ENCODE results near the gene CRLF1.
A peak's percentile ranks its signal among the peaks of the same experiment; 100 is the strongest.

The CRLF1 gene

GRCh38 chr19:18574691-18575291 lies 31.8 kb downstream of the CRLF1 start:
- H3K79me2 ChIP-seq (ENCODE audit: insufficient read depth, low read length), result peaks cover 21% of the 10 kb centered on the region
- peaks cover 28% of the 10 kb centered on the region for H3F3A ChIP-seq (ENCODE audit: insufficient read depth)
- no peaks in the 10 kb centered on the region for H3K9me3 ChIP-seq (ENCODE audit: insufficient read depth, low read length)
- H2AFZ ChIP-seq (ENCODE audit: low read depth, low read length, severe bottlenecking), result no peak overlapping the region
- peaks cover 18% of the 10 kb centered on the region; the same call in 1 of the 2 replicates for H3K36me3 ChIP-seq (ENCODE audit: low read length)
- H3K27ac ChIP-seq (ENCODE audit: low read depth, low read length), result no peak overlapping the region
- H3K4me2 ChIP-seq (ENCODE audit: low read depth, low read length, poor library complexity, severe bottlenecking), result no peak overlapping the region
- H4K20me1 ChIP-seq (ENCODE audit: low read depth, low read length), result peaks cover 6% of the 10 kb centered on the region; the same call in 1 of the 2 replicates
- no peak overlapping the region for H3K9ac ChIP-seq (ENCODE audit: low read length)
- no peaks in the 10 kb centered on the region for H3K27me3 ChIP-seq (ENCODE audit: low read length)
- H3K9me2 ChIP-seq (replicated peaks; ENCODE audit: insufficient read depth, low read length), result no peaks in the 10 kb centered on the region
- no peak overlapping the region for H3K4me3 ChIP-seq (ENCODE audit: insufficient read depth, low read length, poor library complexity, severe bottlenecking)
- no peak for TF ChIP-seq CTCF (IDR thresholded peaks at IDR 0.05; ENCODE audit: insufficient read depth, low read length, poor library complexity, severe bottlenecking)
- TF ChIP-seq EZH2phosphoT487 (conservative IDR thresholded peaks at IDR 0.05; ENCODE audit: low read length), result no peak

GRCh38 chr19:18571564-18572344 lies 34.8 kb downstream of the CRLF1 start, which contains the start of gene UBA52:
UBA52 (plus strand) TSS chr19:18571857; CDS start chr19:18573301, 1,444 bp downstream.
- peaks cover 7% of the 10 kb centered on the region; the same call in 1 of the 2 replicates for H3F3A ChIP-seq (ENCODE audit: insufficient read depth)
- H3K4me2 ChIP-seq (ENCODE audit: low read depth, low read length, poor library complexity, severe bottlenecking), result peak within 1 kb of the TSS; percentile 89
- peak within 1 kb of the TSS; percentile 87 for H3K4me3 ChIP-seq (ENCODE audit: insufficient read depth, low read length, poor library complexity, severe bottlenecking)
- H3K27ac ChIP-seq (ENCODE audit: low read depth, low read length), result peak within 1 kb of the TSS; percentile 71
- H3K79me2 ChIP-seq (ENCODE audit: insufficient read depth, low read length), result peaks cover 21% of the 10 kb centered on the region
- H3K9me3 ChIP-seq (ENCODE audit: insufficient read depth, low read length), result no peaks in the 10 kb centered on the region
- no peaks in the 10 kb centered on the region for H3K27me3 ChIP-seq (ENCODE audit: low read length)
- H4K20me1 ChIP-seq (ENCODE audit: low read depth, low read length), result peaks cover 6% of the 10 kb centered on the region; the same call in 1 of the 2 replicates
- no peaks in the 10 kb centered on the region for H3K9me2 ChIP-seq (replicated peaks; ENCODE audit: insufficient read depth, low read length)
- TF ChIP-seq EZH2phosphoT487 (conservative IDR thresholded peaks at IDR 0.05; ENCODE audit: low read length) (no peak), CTCF (IDR thresholded peaks at IDR 0.05; ENCODE audit: insufficient read depth, low read length, poor library complexity, severe bottlenecking) (no peak)
- H3K36me3 ChIP-seq (ENCODE audit: low read length), result peaks cover 18% of the 10 kb centered on the region; the same call in 1 of the 2 replicates
- peak within 1 kb of the TSS; percentile 61 for H2AFZ ChIP-seq (ENCODE audit: low read depth, low read length, severe bottlenecking)
- H3K9ac ChIP-seq (ENCODE audit: low read length), result peak within 1 kb of the TSS; percentile 95

- Histone ChIP-seq H3K79me2 (ENCODE audit: insufficient read depth, low read length) (peaks cover 17% of the 10 kb centered on the region), H3F3A (ENCODE audit: insufficient read depth) (peaks cover 7% of the 10 kb centered on the region; the same call in 1 of the 2 replicates), H3K4me3 (ENCODE audit: insufficient read depth, low read length, poor library complexity, severe bottlenecking) (no peak overlapping the region), H3K36me3 (ENCODE audit: low read length) (peaks cover 4% of the 10 kb centered on the region; the same call in 1 of the 2 replicates), H2AFZ (ENCODE audit: low read depth, low read length, severe bottlenecking) (no peak overlapping the region), H3K27ac (ENCODE audit: low read depth, low read length) (no peak overlapping the region), H3K9me2 (replicated peaks; ENCODE audit: insufficient read depth, low read length) (no peaks in the 10 kb centered on the region), H3K9ac (ENCODE audit: low read length) (no peak overlapping the region), H3K9me3 (ENCODE audit: insufficient read depth, low read length) (no peaks in the 10 kb centered on the region), H4K20me1 (ENCODE audit: low read depth, low read length) (peaks cover 6% of the 10 kb centered on the region; the same call in 1 of the 2 replicates), H3K4me2 (ENCODE audit: low read depth, low read length, poor library complexity, severe bottlenecking) (no peak overlapping the region), H3K27me3 (ENCODE audit: low read length) (no peaks in the 10 kb centered on the region)
- TF ChIP-seq EZH2phosphoT487 (conservative IDR thresholded peaks at IDR 0.05; ENCODE audit: low read length), result no peak
Measured at GRCh38 chr19:18568367-18568766, 38.2 kb downstream of the CRLF1 start.
